ENCODE measurements around the gene POLR2B. TPM values are rescaled to one million over a fixed set of nuclear protein-coding genes. Genes with fewer than 3 reads are reported as not detected.

The POLR2B gene
- total RNA-seq, 1 experiment from 2014 or later: 83.8 TPM

DNA sequence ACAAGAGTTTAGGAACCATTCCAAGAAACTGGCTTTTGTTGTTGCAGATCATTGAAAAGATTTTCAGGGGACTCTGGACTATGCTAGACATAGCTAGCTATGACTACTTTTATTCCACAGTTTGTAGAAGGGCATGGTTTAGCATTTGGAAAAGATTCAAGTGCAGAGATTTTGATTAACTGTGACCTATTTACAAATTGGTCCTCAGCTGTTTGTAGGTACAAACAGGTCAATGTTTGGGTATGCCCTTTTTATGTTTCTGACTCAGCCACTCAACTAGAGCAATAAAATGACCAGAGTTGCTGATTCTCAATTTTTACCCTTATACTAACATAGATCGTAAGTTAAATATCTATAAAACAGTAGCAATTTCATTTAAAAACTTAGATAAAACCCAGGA is 84.8 kb downstream of the POLR2B start:
- TF ChIP-seq, protein P1, sequence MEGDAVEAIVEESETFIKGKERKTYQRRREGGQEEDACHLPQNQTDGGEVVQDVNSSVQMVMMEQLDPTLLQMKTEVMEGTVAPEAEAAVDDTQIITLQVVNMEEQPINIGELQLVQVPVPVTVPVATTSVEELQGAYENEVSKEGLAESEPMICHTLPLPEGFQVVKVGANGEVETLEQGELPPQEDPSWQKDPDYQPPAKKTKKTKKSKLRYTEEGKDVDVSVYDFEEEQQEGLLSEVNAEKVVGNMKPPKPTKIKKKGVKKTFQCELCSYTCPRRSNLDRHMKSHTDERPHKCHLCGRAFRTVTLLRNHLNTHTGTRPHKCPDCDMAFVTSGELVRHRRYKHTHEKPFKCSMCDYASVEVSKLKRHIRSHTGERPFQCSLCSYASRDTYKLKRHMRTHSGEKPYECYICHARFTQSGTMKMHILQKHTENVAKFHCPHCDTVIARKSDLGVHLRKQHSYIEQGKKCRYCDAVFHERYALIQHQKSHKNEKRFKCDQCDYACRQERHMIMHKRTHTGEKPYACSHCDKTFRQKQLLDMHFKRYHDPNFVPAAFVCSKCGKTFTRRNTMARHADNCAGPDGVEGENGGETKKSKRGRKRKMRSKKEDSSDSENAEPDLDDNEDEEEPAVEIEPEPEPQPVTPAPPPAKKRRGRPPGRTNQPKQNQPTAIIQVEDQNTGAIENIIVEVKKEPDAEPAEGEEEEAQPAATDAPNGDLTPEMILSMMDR (IDR thresholded peaks at IDR 0.05; ENCODE audit: unreplicated experiment): no peak
- intact Hi-C loops (cut with micrococcal nuclease; ENCODE audit: unreplicated experiment): no loop called here
- no peaks in the 10 kb centered on the region for H3K4me1 Mint-ChIP-seq (ENCODE audit: low read depth, unreplicated experiment)
- no peak overlapping the region for H3K27ac Mint-ChIP-seq (ENCODE audit: unreplicated experiment)
- H3K9me3 Mint-ChIP-seq (ENCODE audit: low read depth, unreplicated experiment): no peaks in the 10 kb centered on the region
- no peak for DNase-seq
- H3K4me3 Mint-ChIP-seq (ENCODE audit: low read depth, unreplicated experiment): no peak overlapping the region
- H3K27me3 Mint-ChIP-seq (ENCODE audit: unreplicated experiment): no peaks in the 10 kb centered on the region
- no peaks in the 10 kb centered on the region for H3K36me3 Mint-ChIP-seq (ENCODE audit: insufficient read depth, unreplicated experiment)
- CTCF ChIA-PET: no interaction called here
- BruUV-seq (replicated peaks): no TSS peak

DNA sequence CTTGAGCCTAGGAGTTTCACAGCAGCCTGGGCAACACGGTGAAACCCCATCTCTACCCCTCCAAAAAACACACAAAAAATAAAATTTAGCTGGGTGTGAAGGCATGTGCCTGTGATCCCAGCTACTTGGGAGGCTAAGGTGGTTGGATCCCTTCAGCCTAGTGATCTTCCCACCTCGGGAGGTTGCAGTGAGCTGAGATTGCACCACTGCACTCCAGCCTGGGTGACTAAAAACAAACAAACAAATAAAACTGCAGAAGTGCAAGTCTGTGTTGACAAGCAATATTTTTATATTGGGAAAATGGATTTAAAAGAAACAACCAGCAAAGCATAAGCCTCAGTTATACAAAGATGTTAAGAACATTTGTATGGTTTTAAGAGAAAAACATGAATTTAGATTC is 85.4 kb downstream of the POLR2B start:
- TF ChIP-seq, protein P1 (IDR thresholded peaks at IDR 0.05; ENCODE audit: unreplicated experiment): no peak
- Mint-ChIP-seq H3K9me3 (ENCODE audit: low read depth, unreplicated experiment) (no peaks in the 10 kb centered on the region), H3K27ac (ENCODE audit: unreplicated experiment) (no peak overlapping the region), H3K36me3 (ENCODE audit: insufficient read depth, unreplicated experiment) (no peaks in the 10 kb centered on the region), H3K27me3 (ENCODE audit: unreplicated experiment) (no peaks in the 10 kb centered on the region), H3K4me3 (ENCODE audit: low read depth, unreplicated experiment) (no peak overlapping the region), H3K4me1 (ENCODE audit: low read depth, unreplicated experiment) (no peaks in the 10 kb centered on the region)
- CTCF ChIA-PET: no interaction called here
- BruUV-seq (replicated peaks): no TSS peak
- no peak for DNase-seq
- intact Hi-C loops (cut with micrococcal nuclease; ENCODE audit: unreplicated experiment): no loop called here

DNA sequence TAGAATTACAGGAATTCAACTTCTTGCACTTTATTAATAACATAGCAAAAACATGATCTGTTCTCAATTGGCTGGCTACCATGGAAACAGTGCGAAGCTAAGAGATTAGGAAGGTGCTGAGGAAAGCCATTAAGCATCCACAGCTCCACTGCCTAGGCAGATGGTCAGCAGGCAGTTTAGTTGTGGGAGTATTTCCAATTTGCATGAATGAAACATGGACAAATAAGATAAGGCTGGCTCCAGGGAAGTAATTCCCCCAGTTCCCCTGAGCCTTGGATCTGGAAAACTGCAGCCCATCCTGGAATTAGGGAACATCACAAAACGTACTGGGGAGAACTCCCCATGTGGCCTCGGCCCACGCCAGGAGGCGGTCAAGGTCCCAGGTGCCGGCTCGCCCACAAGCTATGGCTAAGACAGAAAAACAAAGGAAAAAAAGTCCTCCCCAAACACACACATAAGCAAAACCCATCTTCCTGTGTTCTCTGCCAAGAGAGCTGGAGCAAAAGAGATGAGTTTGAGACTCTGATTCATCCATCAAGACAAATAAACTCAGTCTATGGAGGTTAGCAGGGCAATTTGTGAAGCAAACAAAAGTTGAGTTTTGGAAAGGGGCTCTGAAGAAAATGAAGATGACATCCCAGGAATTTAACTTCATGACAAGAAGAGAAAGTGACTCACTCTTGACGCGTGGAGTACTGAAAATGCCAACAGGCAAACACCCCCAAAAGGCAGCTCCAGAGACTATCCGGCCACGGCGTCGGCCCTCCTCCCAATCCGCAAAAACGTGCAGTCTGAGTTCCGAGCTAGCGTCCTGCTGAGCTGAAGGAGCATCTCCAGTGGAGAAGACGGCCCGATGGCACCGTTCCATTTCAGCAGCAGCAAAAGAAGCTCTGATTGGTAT is 86.4 kb downstream of the POLR2B start:
- H3K36me3 Mint-ChIP-seq (ENCODE audit: insufficient read depth, unreplicated experiment): no peaks in the 10 kb centered on the region
- no peak overlapping the region for H3K27ac Mint-ChIP-seq (ENCODE audit: unreplicated experiment)
- H3K4me3 Mint-ChIP-seq (ENCODE audit: low read depth, unreplicated experiment): no peak overlapping the region
- no TSS peak for BruUV-seq (replicated peaks)
- intact Hi-C loops (cut with micrococcal nuclease; ENCODE audit: unreplicated experiment): no loop called here
- CTCF ChIA-PET: no interaction called here
- H3K27me3 Mint-ChIP-seq (ENCODE audit: unreplicated experiment): no peaks in the 10 kb centered on the region
- H3K9me3 Mint-ChIP-seq (ENCODE audit: low read depth, unreplicated experiment): no peaks in the 10 kb centered on the region
- TF ChIP-seq, protein P1 (IDR thresholded peaks at IDR 0.05; ENCODE audit: unreplicated experiment): no peak
- H3K4me1 Mint-ChIP-seq (ENCODE audit: low read depth, unreplicated experiment): no peaks in the 10 kb centered on the region
- DNase-seq: no peak

DNA sequence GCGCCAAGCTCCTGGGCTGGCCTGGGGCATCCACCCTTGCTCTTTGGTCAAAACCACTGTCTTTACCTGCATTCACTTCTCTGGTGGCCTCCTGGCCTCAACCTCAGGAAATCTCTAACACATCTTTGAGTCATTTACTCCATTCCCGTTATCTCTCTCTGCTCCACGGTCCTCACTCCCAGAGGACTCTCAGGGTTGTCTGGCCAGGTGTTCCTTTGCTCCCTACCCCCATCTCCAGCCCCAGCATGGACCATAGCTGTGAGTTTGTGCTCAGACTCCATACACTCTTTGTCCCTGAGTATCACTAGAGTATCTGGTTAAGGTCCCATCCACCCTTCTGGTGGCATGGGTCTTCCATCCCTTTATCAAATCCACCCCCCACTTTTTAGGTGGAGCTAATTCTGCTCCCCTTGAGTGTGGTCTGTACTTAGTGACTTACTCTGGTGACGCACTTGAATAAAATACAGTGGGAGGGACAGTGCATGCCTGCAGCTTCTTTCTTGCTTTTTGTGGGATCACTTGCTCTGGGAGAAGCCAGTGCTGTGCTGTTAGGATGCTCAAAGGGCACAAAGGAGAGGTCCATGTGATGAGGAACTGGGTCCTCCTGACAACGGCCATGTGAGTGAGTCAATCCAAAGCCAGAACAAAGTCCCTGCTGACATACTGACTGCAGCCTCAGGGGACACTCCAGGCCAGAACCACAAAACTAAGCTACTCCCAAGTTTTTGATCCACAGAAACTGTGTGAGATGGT is 87.2 kb downstream of the POLR2B start:
- no peak overlapping the region for H3K4me3 Mint-ChIP-seq (ENCODE audit: low read depth, unreplicated experiment)
- no peaks in the 10 kb centered on the region for H3K27me3 Mint-ChIP-seq (ENCODE audit: unreplicated experiment)
- H3K36me3 Mint-ChIP-seq (ENCODE audit: insufficient read depth, unreplicated experiment): no peaks in the 10 kb centered on the region
- H3K4me1 Mint-ChIP-seq (ENCODE audit: low read depth, unreplicated experiment): no peaks in the 10 kb centered on the region
- DNase-seq: no peak
- intact Hi-C loops (cut with micrococcal nuclease; ENCODE audit: unreplicated experiment): no loop called here
- CTCF ChIA-PET: no interaction called here
- no peaks in the 10 kb centered on the region for H3K9me3 Mint-ChIP-seq (ENCODE audit: low read depth, unreplicated experiment)
- no TSS peak for BruUV-seq (replicated peaks)
- TF ChIP-seq, protein P1 (IDR thresholded peaks at IDR 0.05; ENCODE audit: unreplicated experiment): no peak
- no peak overlapping the region for H3K27ac Mint-ChIP-seq (ENCODE audit: unreplicated experiment)
